ENCODE data around the gene PDHX. TPM values are rescaled to one million over a fixed set of nuclear protein-coding genes. Genes with fewer than 3 reads are reported as not detected.

PDHX gene
- total and polyA plus RNA-seq, 4 donors: 14.9 to 35.2 (median 24.0) TPM

DNA sequence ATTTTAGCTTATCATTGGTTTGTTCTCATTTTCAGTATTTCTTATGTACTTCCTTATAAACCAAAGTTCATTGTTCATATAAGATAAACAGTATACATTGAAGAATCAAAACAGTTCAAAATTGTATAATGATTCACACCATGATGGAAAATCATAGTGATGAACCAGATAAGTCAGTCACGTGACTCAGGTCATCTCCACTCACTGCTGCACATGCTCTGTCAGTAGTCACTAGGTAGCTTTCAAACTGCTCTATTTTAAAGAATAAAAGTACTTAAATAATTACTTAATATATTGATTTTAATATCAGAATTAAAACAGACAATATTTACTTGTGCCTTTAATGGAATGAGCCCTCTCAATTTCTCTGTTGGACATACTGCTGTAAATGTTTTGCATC, 37.5 kb downstream of the PDHX start (continued):
- no peak for TF ChIP-seq GABPA (IDR thresholded peaks at IDR 0.05 in 1 of 2, conservative IDR thresholded peaks at IDR 0.05 in 1 of 2)
- TF ChIP-seq RXRA (IDR thresholded peaks at IDR 0.05): no peak
- no peak for TF ChIP-seq EGR1 (IDR thresholded peaks at IDR 0.05; ENCODE audit: low read depth in 2 of 2)
- TF ChIP-seq HNF4G (IDR thresholded peaks at IDR 0.05): no peak
- no peak for TF ChIP-seq FOXA1 (IDR thresholded peaks at IDR 0.05)
- TF ChIP-seq, protein P1, sequence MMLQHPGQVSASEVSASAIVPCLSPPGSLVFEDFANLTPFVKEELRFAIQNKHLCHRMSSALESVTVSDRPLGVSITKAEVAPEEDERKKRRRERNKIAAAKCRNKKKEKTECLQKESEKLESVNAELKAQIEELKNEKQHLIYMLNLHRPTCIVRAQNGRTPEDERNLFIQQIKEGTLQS (IDR thresholded peaks at IDR 0.05): no peak

- H3K9ac ChIP-seq (ENCODE audit: low read depth in 1 of 2, low read length in 2 of 2): no peak overlapping the region
- no peaks in the 10 kb centered on the region for H3K27me3 ChIP-seq (ENCODE audit: control insufficient read depth in 4 of 4, insufficient read depth in 4 of 4, low read length in 3 of 4)
- TF ChIP-seq GABPA (IDR thresholded peaks at IDR 0.05 in 1 of 2, conservative IDR thresholded peaks at IDR 0.05 in 1 of 2) (no peak), EGR1 (IDR thresholded peaks at IDR 0.05; ENCODE audit: low read depth in 2 of 2) (no peak), RXRA (IDR thresholded peaks at IDR 0.05) (no peak), NR2F2 (IDR thresholded peaks at IDR 0.05) (no peak), FOXA2 (IDR thresholded peaks at IDR 0.05) (no peak)
- TF ChIP-seq, protein P2, sequence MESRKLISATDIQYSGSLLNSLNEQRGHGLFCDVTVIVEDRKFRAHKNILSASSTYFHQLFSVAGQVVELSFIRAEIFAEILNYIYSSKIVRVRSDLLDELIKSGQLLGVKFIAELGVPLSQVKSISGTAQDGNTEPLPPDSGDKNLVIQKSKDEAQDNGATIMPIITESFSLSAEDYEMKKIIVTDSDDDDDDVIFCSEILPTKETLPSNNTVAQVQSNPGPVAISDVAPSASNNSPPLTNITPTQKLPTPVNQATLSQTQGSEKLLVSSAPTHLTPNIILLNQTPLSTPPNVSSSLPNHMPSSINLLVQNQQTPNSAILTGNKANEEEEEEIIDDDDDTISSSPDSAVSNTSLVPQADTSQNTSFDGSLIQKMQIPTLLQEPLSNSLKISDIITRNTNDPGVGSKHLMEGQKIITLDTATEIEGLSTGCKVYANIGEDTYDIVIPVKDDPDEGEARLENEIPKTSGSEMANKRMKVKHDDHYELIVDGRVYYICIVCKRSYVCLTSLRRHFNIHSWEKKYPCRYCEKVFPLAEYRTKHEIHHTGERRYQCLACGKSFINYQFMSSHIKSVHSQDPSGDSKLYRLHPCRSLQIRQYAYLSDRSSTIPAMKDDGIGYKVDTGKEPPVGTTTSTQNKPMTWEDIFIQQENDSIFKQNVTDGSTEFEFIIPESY (IDR thresholded peaks at IDR 0.05): no peak
- H3K4me1 ChIP-seq (ENCODE audit: control insufficient read depth in 4 of 4, insufficient read depth in 4 of 4, low read length in 3 of 4): peaks cover 0 to 3% (median 1%) of the 10 kb centered on the region in 4 donors
- H3K36me3 ChIP-seq (ENCODE audit: control insufficient read depth in 4 of 4, insufficient read depth in 3 of 4, low read depth in 1 of 4, low read length in 3 of 4): no peaks in the 10 kb centered on the region
- H3K9me3 ChIP-seq (ENCODE audit: control insufficient read depth in 4 of 4, low read length in 3 of 4): no peaks in the 10 kb centered on the region
- 87% methylated on average over 5 of the region's 5 CpGs for WGBS
- no peak overlapping the region for H3K4me3 ChIP-seq (ENCODE audit: low read depth in 1 of 3, low read length in 3 of 3)
- no peak overlapping the region for H3K27ac ChIP-seq (ENCODE audit: low read depth in 1 of 2, low read length in 2 of 2)
- no peak for DNase-seq (ENCODE audit: low spot score)
These were observed 40.8 kb downstream of the PDHX start for GRCh38 chr11:34957206-34957605.

- peaks cover 0 to 3% (median 1%) of the 10 kb centered on the region in 4 donors for H3K4me1 ChIP-seq (ENCODE audit: control insufficient read depth in 4 of 4, insufficient read depth in 4 of 4, low read length in 3 of 4)
- no peaks in the 10 kb centered on the region for H3K36me3 ChIP-seq (ENCODE audit: control insufficient read depth in 4 of 4, insufficient read depth in 3 of 4, low read depth in 1 of 4, low read length in 3 of 4)
- WGBS: 55% methylated on average over 3 of the region's 3 CpGs
- no peaks in the 10 kb centered on the region for H3K27me3 ChIP-seq (ENCODE audit: control insufficient read depth in 4 of 4, insufficient read depth in 4 of 4, low read length in 3 of 4)
- TF ChIP-seq, protein P2 (IDR thresholded peaks at IDR 0.05): no peak
- TF ChIP-seq RXRA (IDR thresholded peaks at IDR 0.05): peak in 1 of 2 donors; percentile 60
- TF ChIP-seq HNF4G (IDR thresholded peaks at IDR 0.05): no peak
- peak; percentile 12 for TF ChIP-seq RAD21 (IDR thresholded peaks at IDR 0.05)
- no peak for TF ChIP-seq REST (IDR thresholded peaks at IDR 0.05)
- no peak for TF ChIP-seq MAX (IDR thresholded peaks at IDR 0.05)
- no peak for TF ChIP-seq NR2F2 (IDR thresholded peaks at IDR 0.05)
- TF ChIP-seq TAF1 (conservative IDR thresholded peaks at IDR 0.05): no peak
- TF ChIP-seq FOXA1 (IDR thresholded peaks at IDR 0.05): no peak
- TF ChIP-seq GABPA (IDR thresholded peaks at IDR 0.05 in 1 of 2, conservative IDR thresholded peaks at IDR 0.05 in 1 of 2): no peak
- TF ChIP-seq YY1 (IDR thresholded peaks at IDR 0.05): peak; percentile 89
- TF ChIP-seq FOXA2 (IDR thresholded peaks at IDR 0.05): peak; percentile 48
- TF ChIP-seq, protein P1 (IDR thresholded peaks at IDR 0.05): peak; percentile 10
- TF ChIP-seq, protein P3, sequence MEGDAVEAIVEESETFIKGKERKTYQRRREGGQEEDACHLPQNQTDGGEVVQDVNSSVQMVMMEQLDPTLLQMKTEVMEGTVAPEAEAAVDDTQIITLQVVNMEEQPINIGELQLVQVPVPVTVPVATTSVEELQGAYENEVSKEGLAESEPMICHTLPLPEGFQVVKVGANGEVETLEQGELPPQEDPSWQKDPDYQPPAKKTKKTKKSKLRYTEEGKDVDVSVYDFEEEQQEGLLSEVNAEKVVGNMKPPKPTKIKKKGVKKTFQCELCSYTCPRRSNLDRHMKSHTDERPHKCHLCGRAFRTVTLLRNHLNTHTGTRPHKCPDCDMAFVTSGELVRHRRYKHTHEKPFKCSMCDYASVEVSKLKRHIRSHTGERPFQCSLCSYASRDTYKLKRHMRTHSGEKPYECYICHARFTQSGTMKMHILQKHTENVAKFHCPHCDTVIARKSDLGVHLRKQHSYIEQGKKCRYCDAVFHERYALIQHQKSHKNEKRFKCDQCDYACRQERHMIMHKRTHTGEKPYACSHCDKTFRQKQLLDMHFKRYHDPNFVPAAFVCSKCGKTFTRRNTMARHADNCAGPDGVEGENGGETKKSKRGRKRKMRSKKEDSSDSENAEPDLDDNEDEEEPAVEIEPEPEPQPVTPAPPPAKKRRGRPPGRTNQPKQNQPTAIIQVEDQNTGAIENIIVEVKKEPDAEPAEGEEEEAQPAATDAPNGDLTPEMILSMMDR (IDR thresholded peaks at IDR 0.05; ENCODE audit: low read depth, low read length, missing input control): no peak
- peak in 1 of 2 donors; percentile 43 for TF ChIP-seq EGR1 (IDR thresholded peaks at IDR 0.05; ENCODE audit: low read depth in 2 of 2)
- peak; percentile 49 for TF ChIP-seq SP1 (IDR thresholded peaks at IDR 0.05)
- TF ChIP-seq JUND (IDR thresholded peaks at IDR 0.05): peak in 1 of 2 donors; percentile 22
- TF ChIP-seq HNF4A (conservative IDR thresholded peaks at IDR 0.05): peak; percentile 25 to 51
- no peaks in the 10 kb centered on the region for H3K9me3 ChIP-seq (ENCODE audit: control insufficient read depth in 4 of 4, low read length in 3 of 4)
- no peak overlapping the region for H3K9ac ChIP-seq (ENCODE audit: low read depth in 1 of 2, low read length in 2 of 2)
- no peak for DNase-seq (ENCODE audit: low spot score)
- H3K27ac ChIP-seq (ENCODE audit: low read depth in 1 of 2, low read length in 2 of 2): no peak overlapping the region
- H3K4me3 ChIP-seq (ENCODE audit: low read depth in 1 of 3, low read length in 3 of 3): no peak overlapping the region
These were observed 41.2 kb downstream of the PDHX start for GRCh38 chr11:34957606-34958005.
